ENCODE results near the gene CDKAL1. TPM values are rescaled to one million over a fixed set of nuclear protein-coding genes. Genes with fewer than 3 reads are reported as not detected.

Gene CDKAL1
- total and polyA plus RNA-seq, 10 of the 15 experiments (the other 5 are each of a cell fraction or from before 2014, with no cell fraction given), result 10.7 to 26.9 (median 17.3) TPM

DNA sequence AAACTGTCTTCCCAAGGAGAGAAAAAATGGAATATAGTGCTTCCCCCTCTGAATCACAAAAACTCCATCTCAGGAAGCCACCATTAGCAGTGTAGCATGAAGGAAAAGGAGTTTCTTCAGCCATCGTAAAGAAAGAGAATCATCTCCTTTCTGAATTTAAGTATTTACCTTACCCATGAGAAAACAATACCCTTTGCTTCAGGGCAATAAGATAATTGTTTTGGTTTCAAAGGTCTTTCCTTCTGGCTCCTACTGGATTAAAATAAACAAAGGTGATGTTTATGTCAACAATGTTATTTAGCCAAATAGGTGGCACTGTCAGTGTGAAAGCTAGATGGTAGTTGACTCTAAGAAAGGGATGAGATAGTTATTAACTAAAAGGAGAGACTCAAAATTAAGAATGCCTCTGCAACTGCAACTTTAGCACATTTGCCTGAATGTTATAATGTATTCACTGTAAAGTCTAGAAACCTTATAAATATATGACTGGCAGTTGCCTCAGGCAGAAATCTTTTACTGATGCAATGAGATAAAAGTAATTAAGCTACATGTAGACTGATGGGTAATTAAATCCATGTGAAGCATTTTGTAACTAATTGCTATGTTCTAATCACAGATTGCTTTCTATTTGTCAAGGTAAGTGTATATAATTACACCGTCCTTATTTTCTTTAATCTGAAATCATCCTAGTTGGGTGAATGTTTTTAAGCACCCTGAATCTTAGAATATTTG, 399.0 kb downstream of the CDKAL1 start (continued):
- TF ChIP-seq, protein P1, sequence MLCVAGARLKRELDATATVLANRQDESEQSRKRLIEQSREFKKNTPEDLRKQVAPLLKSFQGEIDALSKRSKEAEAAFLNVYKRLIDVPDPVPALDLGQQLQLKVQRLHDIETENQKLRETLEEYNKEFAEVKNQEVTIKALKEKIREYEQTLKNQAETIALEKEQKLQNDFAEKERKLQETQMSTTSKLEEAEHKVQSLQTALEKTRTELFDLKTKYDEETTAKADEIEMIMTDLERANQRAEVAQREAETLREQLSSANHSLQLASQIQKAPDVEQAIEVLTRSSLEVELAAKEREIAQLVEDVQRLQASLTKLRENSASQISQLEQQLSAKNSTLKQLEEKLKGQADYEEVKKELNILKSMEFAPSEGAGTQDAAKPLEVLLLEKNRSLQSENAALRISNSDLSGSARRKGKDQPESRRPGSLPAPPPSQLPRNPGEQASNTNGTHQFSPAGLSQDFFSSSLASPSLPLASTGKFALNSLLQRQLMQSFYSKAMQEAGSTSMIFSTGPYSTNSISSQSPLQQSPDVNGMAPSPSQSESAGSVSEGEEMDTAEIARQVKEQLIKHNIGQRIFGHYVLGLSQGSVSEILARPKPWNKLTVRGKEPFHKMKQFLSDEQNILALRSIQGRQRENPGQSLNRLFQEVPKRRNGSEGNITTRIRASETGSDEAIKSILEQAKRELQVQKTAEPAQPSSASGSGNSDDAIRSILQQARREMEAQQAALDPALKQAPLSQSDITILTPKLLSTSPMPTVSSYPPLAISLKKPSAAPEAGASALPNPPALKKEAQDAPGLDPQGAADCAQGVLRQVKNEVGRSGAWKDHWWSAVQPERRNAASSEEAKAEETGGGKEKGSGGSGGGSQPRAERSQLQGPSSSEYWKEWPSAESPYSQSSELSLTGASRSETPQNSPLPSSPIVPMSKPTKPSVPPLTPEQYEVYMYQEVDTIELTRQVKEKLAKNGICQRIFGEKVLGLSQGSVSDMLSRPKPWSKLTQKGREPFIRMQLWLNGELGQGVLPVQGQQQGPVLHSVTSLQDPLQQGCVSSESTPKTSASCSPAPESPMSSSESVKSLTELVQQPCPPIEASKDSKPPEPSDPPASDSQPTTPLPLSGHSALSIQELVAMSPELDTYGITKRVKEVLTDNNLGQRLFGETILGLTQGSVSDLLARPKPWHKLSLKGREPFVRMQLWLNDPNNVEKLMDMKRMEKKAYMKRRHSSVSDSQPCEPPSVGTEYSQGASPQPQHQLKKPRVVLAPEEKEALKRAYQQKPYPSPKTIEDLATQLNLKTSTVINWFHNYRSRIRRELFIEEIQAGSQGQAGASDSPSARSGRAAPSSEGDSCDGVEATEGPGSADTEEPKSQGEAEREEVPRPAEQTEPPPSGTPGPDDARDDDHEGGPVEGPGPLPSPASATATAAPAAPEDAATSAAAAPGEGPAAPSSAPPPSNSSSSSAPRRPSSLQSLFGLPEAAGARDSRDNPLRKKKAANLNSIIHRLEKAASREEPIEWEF (IDR thresholded peaks at IDR 0.05; ENCODE audit: insufficient replicate concordance, low read depth, low read length), result no peak
- no peak for TF ChIP-seq CEBPB (IDR thresholded peaks at IDR 0.05; ENCODE audit: borderline replicate concordance in 1 of 2, low read depth in 2 of 2, low read length in 2 of 2)
- no peak for TF ChIP-seq HDAC2 (IDR thresholded peaks at IDR 0.05)
- TF ChIP-seq RAD51 (IDR thresholded peaks at IDR 0.05), result no peak

DNA sequence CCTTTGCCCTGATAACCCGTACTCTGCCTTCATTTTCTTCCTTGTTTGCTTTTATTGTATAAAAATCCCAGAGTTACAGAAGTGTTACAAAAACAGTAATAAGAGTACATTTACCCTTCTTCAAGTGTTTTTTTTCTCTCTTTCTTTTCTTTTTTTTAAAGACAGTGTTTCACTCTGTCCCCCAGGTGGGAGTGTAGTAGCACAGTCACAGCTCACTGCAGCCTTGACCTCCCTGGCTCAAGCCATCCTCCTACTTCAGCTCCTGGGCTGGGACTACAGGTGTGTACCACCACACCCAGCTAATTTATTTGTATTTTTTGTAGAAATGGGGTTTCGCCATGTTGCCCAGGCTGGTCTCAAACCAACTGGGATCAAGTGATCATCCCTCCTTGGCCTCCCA, 402.7 kb downstream of the CDKAL1 start:
- H4K20me1 ChIP-seq (ENCODE audit: control insufficient read depth, insufficient read depth), result no peaks in the 10 kb centered on the region
- RAD21 ChIA-PET (ENCODE audit: unreplicated experiment), result no interaction called here
- in situ Hi-C loops (cut with MboI) (no loop called here), intact Hi-C loops (cut with micrococcal nuclease; ENCODE audit: unreplicated experiment) (no loop called here)
- CTCF ChIA-PET, result interaction anchor here (1.0 kb wide), 1 partner anchor 652 kb away, joined by 8 read pairs; no protein-coding TSS in a partner anchor
- H3K4me1 ChIP-seq (ENCODE audit: control insufficient read depth, insufficient read depth, low read length), result no peaks in the 10 kb centered on the region
- no peaks in the 10 kb centered on the region for H3K79me2 ChIP-seq (ENCODE audit: control insufficient read depth, insufficient read depth, low read length)
- H3K9me3 ChIP-seq (replicated peaks; ENCODE audit: control insufficient read depth, insufficient read depth, low read length), result no peaks in the 10 kb centered on the region
- no TSS peak for BruUV-seq (replicated peaks)
- DNase-seq (ENCODE audit: low read depth, low spot score) (no peak), ATAC-seq (no peak), FAIRE-seq (no peak)
- H3K4me2 ChIP-seq (ENCODE audit: control insufficient read depth, insufficient read depth), result no peak overlapping the region
- SMC1A ChIA-PET (ENCODE audit: uncharacterized antibody, unreplicated experiment), result interaction anchor here (1.2 kb wide), 1 partner anchor 373 kb away, joined by 3 read pairs; no protein-coding TSS in a partner anchor
- 100% methylated on average over 2 of the region's 2 CpGs for WGBS (ENCODE audit: insufficient coverage, insufficient replicate concordance, low lambda C conversion rate, missing lambda C conversion rate)
- POLR2A ChIA-PET, result no interaction called here
- H3K27ac ChIP-seq (ENCODE audit: control insufficient read depth, insufficient read depth), result no peak overlapping the region
- H3K4me3 ChIP-seq, result no peak overlapping the region
- no peaks in the 10 kb centered on the region for H3K36me3 ChIP-seq (ENCODE audit: control insufficient read depth in 2 of 2, insufficient read depth in 2 of 2, low read length in 1 of 2)
- H3K27me3 ChIP-seq (replicated peaks in 1 of 2; ENCODE audit: control insufficient read depth in 2 of 2, insufficient read depth in 2 of 2, low read length in 1 of 2), result no peaks in the 10 kb centered on the region
- no peak overlapping the region for H2AFZ ChIP-seq (ENCODE audit: control insufficient read depth, low read depth, low read length)
- H3K9ac ChIP-seq (ENCODE audit: control insufficient read depth, insufficient read depth, low read length), result no peak overlapping the region
- TF ChIP-seq ESRRA (IDR thresholded peaks at IDR 0.05; ENCODE audit: low read length) (no peak), SMC3 (IDR thresholded peaks at IDR 0.05; ENCODE audit: borderline replicate concordance, low read length) (no peak), MXI1 (IDR thresholded peaks at IDR 0.05; ENCODE audit: low read depth, low read length) (no peak), NBN (IDR thresholded peaks at IDR 0.05) (no peak), BCL11A (IDR thresholded peaks at IDR 0.05; ENCODE audit: low read depth, low read length) (no peak)
- TF ChIP-seq, protein P2, sequence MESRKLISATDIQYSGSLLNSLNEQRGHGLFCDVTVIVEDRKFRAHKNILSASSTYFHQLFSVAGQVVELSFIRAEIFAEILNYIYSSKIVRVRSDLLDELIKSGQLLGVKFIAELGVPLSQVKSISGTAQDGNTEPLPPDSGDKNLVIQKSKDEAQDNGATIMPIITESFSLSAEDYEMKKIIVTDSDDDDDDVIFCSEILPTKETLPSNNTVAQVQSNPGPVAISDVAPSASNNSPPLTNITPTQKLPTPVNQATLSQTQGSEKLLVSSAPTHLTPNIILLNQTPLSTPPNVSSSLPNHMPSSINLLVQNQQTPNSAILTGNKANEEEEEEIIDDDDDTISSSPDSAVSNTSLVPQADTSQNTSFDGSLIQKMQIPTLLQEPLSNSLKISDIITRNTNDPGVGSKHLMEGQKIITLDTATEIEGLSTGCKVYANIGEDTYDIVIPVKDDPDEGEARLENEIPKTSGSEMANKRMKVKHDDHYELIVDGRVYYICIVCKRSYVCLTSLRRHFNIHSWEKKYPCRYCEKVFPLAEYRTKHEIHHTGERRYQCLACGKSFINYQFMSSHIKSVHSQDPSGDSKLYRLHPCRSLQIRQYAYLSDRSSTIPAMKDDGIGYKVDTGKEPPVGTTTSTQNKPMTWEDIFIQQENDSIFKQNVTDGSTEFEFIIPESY (IDR thresholded peaks at IDR 0.05), result no peak
- TF ChIP-seq, protein P3, sequence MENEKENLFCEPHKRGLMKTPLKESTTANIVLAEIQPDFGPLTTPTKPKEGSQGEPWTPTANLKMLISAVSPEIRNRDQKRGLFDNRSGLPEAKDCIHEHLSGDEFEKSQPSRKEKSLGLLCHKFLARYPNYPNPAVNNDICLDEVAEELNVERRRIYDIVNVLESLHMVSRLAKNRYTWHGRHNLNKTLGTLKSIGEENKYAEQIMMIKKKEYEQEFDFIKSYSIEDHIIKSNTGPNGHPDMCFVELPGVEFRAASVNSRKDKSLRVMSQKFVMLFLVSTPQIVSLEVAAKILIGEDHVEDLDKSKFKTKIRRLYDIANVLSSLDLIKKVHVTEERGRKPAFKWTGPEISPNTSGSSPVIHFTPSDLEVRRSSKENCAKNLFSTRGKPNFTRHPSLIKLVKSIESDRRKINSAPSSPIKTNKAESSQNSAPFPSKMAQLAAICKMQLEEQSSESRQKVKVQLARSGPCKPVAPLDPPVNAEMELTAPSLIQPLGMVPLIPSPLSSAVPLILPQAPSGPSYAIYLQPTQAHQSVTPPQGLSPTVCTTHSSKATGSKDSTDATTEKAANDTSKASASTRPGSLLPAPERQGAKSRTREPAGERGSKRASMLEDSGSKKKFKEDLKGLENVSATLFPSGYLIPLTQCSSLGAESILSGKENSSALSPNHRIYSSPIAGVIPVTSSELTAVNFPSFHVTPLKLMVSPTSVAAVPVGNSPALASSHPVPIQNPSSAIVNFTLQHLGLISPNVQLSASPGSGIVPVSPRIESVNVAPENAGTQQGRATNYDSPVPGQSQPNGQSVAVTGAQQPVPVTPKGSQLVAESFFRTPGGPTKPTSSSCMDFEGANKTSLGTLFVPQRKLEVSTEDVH (IDR thresholded peaks at IDR 0.05; ENCODE audit: low read depth, partially characterized antibody), result no peak
